Measurements from ENCODE around the gene MICALL2. TPM values are rescaled to one million over a fixed set of nuclear protein-coding genes. Genes with fewer than 3 reads are reported as not detected.

MICALL2 gene
- total RNA-seq, 1 donor from 2014 or later = 8.1 TPM

DNA sequence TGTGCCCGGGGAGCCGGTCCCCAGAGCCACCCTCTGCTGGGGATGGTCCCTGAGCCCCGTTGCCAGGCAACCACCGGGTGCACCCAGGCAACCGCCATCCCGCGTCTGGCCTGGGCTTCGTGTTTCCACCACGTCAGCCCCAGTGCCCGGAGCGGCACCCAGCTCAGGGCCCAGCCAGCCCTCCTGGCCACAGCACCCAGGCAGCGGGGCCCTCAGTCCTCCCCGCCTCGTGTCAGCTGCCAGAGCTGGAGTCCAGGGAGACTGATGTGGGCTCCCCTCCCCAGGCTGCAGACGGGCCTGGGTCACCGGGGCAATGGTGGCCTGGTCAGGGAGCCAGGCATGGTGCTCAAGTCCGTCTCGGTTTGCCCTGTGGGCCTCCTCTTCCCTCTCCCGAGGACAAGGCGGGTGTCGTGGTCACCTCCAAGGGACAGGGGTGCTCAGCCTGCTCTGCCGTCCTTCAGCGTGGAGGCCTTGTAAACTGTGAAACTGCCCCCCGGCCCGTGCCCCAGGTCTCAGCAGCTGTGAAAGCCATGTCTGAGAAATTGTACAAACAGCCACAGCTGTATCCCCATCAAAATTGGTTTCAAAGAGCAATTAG is 72.5 kb downstream of the MICALL2 start:
- H3K4me3 ChIP-seq (ENCODE audit: low read depth, low read length) = no peak overlapping the region
- DNase-seq (ENCODE audit: low read depth) = no peak
- TF ChIP-seq, protein P1, sequence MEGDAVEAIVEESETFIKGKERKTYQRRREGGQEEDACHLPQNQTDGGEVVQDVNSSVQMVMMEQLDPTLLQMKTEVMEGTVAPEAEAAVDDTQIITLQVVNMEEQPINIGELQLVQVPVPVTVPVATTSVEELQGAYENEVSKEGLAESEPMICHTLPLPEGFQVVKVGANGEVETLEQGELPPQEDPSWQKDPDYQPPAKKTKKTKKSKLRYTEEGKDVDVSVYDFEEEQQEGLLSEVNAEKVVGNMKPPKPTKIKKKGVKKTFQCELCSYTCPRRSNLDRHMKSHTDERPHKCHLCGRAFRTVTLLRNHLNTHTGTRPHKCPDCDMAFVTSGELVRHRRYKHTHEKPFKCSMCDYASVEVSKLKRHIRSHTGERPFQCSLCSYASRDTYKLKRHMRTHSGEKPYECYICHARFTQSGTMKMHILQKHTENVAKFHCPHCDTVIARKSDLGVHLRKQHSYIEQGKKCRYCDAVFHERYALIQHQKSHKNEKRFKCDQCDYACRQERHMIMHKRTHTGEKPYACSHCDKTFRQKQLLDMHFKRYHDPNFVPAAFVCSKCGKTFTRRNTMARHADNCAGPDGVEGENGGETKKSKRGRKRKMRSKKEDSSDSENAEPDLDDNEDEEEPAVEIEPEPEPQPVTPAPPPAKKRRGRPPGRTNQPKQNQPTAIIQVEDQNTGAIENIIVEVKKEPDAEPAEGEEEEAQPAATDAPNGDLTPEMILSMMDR (conservative IDR thresholded peaks at IDR 0.05; ENCODE audit: low read depth, low read length) = no peak

DNA sequence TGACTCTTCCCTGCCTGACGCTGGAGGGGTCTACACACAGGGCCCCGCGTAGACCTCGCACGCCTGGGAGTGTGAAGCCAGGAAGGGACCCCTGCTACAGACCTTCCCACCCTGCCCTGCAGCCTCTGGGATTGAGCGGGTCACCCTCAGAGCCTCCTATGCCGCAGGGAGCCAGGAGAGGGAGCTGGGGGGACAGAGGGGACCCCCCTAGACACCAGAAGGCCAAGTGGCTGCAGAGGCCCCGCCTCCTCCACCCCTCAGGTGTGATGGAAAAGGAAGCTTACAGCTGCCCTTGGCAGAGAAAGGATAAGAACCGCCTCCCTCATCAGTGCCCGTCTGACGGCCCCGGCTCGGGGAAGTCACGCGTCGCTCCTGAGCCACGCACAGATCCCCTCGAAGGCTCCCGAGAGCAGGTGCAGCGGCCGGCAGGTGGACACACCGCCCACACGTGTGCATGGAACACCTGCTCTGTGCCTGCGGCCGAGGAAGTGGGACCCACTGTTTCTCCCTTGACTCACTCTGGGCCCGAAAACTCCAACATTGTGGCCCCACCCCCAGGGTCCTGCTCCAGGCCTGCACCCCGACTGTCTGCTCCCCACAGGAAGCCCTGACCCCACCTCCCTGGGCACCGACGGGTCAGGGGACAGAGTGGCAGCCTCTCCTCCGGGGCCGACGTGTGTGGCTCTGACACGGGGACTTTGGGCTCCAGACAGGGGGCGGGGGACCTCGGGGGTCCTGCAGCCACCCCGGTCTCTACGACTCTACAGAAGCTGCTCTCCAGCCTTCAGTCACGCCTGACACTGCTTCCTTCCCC is 73.3 kb downstream of the MICALL2 start:
- TF ChIP-seq, protein P1 (conservative IDR thresholded peaks at IDR 0.05; ENCODE audit: low read depth, low read length) = no peak
- DNase-seq (ENCODE audit: low read depth) = no peak
- H3K4me3 ChIP-seq (ENCODE audit: low read depth, low read length) = no peak overlapping the region

DNA sequence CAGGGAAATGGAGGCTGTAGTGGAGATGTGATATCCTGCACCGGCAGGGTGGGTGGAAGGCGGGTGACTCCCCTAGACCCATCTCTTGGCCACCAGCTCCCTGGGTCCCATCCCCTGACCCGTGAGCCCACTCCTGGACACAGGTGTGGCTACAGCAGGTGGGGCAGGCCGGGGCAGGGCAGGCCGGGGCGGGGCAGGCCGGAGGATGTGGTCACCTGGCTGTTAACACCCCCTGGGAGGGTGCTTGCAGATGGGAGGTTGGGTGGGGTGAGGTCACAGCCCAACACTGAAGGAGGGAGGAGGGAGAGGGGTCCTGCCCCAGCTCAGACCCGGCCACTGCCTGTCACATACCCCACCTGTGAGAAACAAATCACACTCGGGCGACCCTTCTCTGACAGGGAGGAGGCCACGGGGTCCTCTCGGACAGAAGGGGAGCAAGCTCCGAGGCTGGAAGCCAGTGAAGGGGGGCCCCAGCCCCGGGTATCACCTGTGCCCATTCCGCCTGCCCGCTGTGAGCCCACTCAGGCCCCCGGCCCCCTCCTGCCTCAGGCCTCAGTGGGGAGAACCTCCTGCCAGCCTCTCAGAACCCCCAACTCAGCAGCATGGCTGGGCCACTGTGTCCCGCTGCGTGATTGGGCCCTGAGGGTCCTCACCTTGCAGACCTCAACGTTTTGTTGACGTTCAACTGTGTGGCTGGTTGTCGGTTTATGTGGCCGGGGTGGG is 74.0 kb downstream of the MICALL2 start:
- H3K4me3 ChIP-seq (ENCODE audit: low read depth, low read length) = no peak overlapping the region
- TF ChIP-seq, protein P1 (conservative IDR thresholded peaks at IDR 0.05; ENCODE audit: low read depth, low read length) = no peak
- no peak for DNase-seq (ENCODE audit: low read depth)

Other genes starting within 250 kb of the MICALL2 start
- gene UNCX, start 226.6 kb downstream of the MICALL2 start, total RNA-seq = 0.65 and 1.7 TPM in 2 replicates
- gene INTS1, start 44.9 kb upstream of the MICALL2 start, total RNA-seq = 88.2 and 90.1 TPM in 2 replicates
- gene MAFK, start 71.2 kb upstream of the MICALL2 start, total RNA-seq = 14.4 and 19.3 TPM in 2 replicates
- gene TMEM184A, start 96.7 kb upstream of the MICALL2 start, total RNA-seq = 2.2 and 3.6 TPM in 2 replicates
- gene PSMG3, start 110.6 kb upstream of the MICALL2 start, total RNA-seq = 55.4 and 84.0 TPM in 2 replicates
- gene ELFN1, start 210.8 kb upstream of the MICALL2 start, total RNA-seq = 0.14 and 0.23 TPM in 2 replicates